Ectodermal cell (in vitro differentiated cells): Measurements from ENCODE around the gene APOM.

Experiments
- H3K27ac ChIP-seq: 2 replicates; pipeline ENCODE4 v1.7.0; 2013; ENCODE audit warnings: mild to moderate bottlenecking, low read depth, low read length; ENCODE audit not compliant: insufficient read depth, poor library complexity, severe bottlenecking
- H3K27me3 ChIP-seq: 2 replicates; pipeline ENCODE4 v1.7.0; 2013; ENCODE audit warnings: mild to moderate bottlenecking, low read length; ENCODE audit not compliant: insufficient read depth, control insufficient read depth, poor library complexity, severe bottlenecking
- H3K36me3 ChIP-seq: one replicate; pipeline ENCODE4 v1.7.0; 2013; ENCODE audit warnings: low read length; ENCODE audit not compliant: control insufficient read depth, insufficient read depth
- H3K4me1 ChIP-seq: one replicate; pipeline ENCODE4 v1.7.0; 2013; ENCODE audit warnings: low read length; ENCODE audit not compliant: control insufficient read depth, insufficient read depth
- H3K4me3 ChIP-seq: 2 replicates; pipeline ENCODE4 v1.7.0; 2013; ENCODE audit warnings: low read depth, low read length, control low read depth; ENCODE audit not compliant: insufficient read depth
- H3K9me3 ChIP-seq: 2 replicates; pipeline ENCODE4 v1.7.0; 2013; ENCODE audit warnings: mild to moderate bottlenecking, low read length, moderate library complexity; ENCODE audit not compliant: control insufficient read depth
- WGBS, 2 experiments: methylation state at CpG; one replicate each; pipeline ENCODE4 v1.1.7; 2013; ENCODE audit warnings: missing lambda C conversion rate in 2 of 2; 5-methylcytosine and 5-hydroxymethylcytosine counted together

The APOM gene

DNA sequence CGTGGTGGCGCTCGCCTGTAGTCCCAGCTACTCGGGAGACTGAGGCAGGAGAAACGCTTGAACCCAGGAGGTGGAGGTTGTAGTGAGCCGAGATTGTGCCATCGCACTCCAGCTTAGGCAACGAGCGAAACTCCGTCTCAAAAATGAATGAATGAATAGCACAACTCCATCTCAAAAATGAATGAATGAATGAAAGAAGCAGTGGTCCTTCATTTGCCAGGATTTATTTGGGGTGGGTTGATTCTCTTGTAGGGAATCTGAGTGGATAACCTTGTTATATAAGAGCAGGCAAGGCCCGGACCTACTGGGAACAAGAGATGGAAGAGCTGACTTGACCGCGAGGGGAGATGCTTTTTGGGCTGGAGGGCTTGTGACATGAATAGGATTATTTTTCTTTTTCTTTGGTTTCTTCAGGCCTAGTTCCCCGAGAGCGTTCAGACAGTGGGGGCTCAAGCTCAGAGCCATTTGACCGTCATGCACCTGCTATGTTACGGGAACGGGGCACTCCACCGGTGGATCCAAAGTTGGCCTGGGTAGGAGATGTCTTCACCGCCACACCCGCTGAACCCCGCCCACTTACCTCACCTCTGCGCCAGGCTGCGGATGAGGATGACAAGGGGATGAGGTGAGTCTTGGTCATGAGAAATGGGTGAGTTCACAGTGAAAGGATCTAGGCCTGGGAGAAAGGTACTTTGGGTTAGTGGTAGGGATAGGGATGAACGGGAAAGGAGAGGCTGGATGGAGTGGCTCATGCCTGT, 25.3 kb upstream of the APOM start:
- Histone ChIP-seq H3K36me3 (peaks cover 98% of the 10 kb centered on the region), H3K27me3 (no peaks in the 10 kb centered on the region), H3K9me3 (no peaks in the 10 kb centered on the region), H3K27ac (no peak overlapping the region), H3K4me1 (no peaks in the 10 kb centered on the region), H3K4me3 (no peak overlapping the region)
- 92 to 93% methylated on average over 25 of the region's 25 CpGs for WGBS, 2 experiments

DNA sequence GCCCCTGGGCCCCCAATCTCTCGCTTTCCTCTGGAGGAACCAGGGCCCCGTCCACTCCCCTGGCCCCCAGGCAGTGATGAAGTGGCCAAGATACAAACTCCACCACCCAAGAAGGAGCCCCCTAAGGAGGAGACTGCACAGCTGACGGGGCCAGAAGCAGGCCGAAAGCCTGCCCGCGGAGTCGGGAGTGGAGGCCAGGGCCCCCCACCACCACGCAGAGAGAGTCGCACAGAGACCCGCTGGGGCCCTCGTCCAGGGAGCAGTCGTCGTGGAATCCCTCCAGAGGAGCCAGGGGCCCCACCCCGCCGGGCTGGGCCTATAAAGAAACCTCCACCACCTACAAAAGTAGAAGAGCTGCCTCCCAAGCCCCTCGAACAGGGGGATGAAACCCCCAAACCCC, 24.5 kb upstream of the APOM start:
- H3K4me1 ChIP-seq = no peaks in the 10 kb centered on the region
- H3K27me3 ChIP-seq = no peaks in the 10 kb centered on the region
- peaks cover 98% of the 10 kb centered on the region for H3K36me3 ChIP-seq
- WGBS, 2 experiments = 95 to 96% methylated on average over 16 of the region's 16 CpGs
- no peak overlapping the region for H3K27ac ChIP-seq
- no peak overlapping the region for H3K4me3 ChIP-seq
- H3K9me3 ChIP-seq = no peaks in the 10 kb centered on the region

DNA sequence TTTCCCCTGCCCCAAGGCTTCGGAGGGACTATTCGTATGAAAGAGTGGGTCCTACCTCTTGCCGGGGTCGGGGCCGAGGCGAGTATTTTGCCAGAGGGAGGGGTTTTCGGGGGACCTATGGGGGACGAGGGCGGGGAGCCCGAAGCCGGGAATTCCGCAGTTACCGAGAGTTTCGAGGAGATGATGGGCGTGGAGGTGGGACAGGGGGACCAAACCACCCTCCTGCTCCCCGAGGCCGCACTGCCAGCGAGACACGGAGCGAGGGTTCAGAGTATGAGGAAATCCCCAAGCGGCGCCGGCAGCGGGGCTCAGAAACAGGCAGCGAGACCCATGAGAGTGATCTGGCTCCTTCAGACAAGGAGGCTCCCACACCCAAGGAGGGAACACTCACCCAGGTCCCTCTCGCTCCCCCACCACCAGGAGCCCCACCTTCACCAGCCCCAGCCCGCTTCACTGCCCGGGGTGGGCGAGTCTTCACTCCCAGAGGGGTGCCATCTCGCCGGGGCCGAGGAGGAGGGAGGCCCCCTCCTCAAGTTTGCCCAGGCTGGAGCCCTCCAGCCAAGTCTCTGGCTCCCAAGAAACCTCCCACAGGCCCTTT, 23.9 kb upstream of the APOM start:
- no peaks in the 10 kb centered on the region for H3K4me1 ChIP-seq
- no peak overlapping the region for H3K4me3 ChIP-seq
- no peaks in the 10 kb centered on the region for H3K27me3 ChIP-seq
- no peak overlapping the region for H3K27ac ChIP-seq
- H3K9me3 ChIP-seq = no peaks in the 10 kb centered on the region
- WGBS, 2 experiments = 94 to 97% methylated on average over 32 of the region's 32 CpGs
- peaks cover 98% of the 10 kb centered on the region for H3K36me3 ChIP-seq

DNA sequence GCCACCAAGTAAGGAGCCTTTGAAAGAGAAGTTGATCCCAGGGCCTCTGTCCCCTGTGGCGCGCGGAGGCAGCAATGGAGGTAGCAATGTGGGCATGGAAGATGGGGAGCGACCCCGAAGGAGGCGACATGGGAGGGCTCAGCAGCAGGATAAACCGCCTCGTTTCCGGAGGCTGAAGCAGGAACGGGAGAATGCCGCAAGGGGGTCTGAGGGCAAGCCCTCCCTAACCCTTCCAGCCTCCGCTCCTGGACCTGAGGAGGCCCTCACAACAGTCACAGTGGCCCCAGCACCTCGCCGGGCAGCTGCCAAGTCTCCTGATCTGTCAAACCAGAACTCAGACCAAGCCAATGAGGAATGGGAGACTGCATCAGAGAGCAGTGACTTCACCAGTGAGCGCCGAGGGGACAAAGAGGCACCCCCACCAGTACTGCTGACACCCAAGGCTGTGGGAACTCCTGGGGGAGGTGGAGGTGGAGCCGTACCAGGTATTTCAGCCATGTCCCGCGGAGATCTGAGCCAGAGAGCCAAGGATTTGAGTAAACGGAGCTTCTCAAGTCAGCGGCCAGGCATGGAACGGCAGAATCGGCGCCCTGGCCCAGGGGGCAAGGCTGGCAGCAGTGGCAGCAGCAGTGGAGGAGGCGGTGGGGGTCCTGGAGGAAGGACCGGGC, 23.3 kb upstream of the APOM start:
- no peak overlapping the region for H3K4me3 ChIP-seq
- H3K9me3 ChIP-seq = no peaks in the 10 kb centered on the region
- no peak overlapping the region for H3K27ac ChIP-seq
- H3K4me1 ChIP-seq = no peaks in the 10 kb centered on the region
- no peaks in the 10 kb centered on the region for H3K27me3 ChIP-seq
- peaks cover 97% of the 10 kb centered on the region for H3K36me3 ChIP-seq
- 95 to 96% methylated on average over 26 of the region's 26 CpGs for WGBS, 2 experiments

DNA sequence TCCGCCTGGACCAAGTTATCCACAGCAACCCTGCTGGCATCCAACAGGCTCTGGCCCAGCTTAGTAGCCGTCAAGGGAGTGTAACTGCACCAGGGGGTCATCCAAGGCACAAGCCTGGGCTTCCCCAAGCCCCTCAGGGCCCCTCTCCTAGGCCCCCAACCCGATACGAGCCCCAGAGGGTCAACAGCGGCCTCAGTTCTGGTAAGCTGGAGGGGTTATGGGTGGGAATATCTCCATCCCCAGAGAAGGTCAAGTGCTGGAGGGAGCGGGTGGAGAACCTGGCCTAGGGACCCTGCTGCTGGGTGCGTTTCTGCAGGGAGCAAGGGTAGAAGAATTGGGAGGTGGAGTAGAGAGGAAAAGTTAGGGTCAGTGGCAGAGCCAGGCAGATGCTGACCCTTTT, 22.2 kb upstream of the APOM start:
- WGBS, 2 experiments = 94 to 97% methylated on average over 7 of the region's 7 CpGs

DNA sequence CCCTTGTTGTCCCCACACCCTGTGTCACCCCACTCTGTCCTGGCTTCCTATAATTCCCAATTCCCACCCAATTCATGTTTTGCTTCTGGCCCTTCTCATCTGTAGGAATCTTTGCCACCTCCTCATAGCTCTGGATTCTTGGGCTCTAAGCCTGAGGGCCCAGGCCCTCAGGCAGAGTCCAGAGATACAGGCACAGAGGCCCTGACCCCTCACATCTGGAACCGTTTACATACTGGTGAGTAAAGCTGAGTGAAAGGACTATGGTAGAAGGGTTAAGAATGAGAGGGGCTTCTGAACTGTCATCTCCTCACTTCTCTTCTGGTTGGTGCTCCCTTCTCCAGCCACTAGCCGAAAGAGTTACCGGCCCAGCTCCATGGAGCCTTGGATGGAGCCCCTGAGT, 21.6 kb upstream of the APOM start:
- H3K4me1 ChIP-seq = no peaks in the 10 kb centered on the region
- no peak overlapping the region for H3K4me3 ChIP-seq
- H3K27me3 ChIP-seq = no peaks in the 10 kb centered on the region
- H3K9me3 ChIP-seq = no peaks in the 10 kb centered on the region
- 95 to 96% methylated on average over 3 of the region's 3 CpGs for WGBS, 2 experiments
- H3K27ac ChIP-seq = no peak overlapping the region
- peaks cover 81% of the 10 kb centered on the region for H3K36me3 ChIP-seq

More for the DNA sequence above, 22.2 kb upstream of the APOM start:
- H3K9me3 ChIP-seq = no peaks in the 10 kb centered on the region
- H3K27me3 ChIP-seq = no peaks in the 10 kb centered on the region
- H3K27ac ChIP-seq = no peak overlapping the region
- peaks cover 87% of the 10 kb centered on the region for H3K36me3 ChIP-seq
- no peak overlapping the region for H3K4me3 ChIP-seq
- H3K4me1 ChIP-seq = no peaks in the 10 kb centered on the region

DNA sequence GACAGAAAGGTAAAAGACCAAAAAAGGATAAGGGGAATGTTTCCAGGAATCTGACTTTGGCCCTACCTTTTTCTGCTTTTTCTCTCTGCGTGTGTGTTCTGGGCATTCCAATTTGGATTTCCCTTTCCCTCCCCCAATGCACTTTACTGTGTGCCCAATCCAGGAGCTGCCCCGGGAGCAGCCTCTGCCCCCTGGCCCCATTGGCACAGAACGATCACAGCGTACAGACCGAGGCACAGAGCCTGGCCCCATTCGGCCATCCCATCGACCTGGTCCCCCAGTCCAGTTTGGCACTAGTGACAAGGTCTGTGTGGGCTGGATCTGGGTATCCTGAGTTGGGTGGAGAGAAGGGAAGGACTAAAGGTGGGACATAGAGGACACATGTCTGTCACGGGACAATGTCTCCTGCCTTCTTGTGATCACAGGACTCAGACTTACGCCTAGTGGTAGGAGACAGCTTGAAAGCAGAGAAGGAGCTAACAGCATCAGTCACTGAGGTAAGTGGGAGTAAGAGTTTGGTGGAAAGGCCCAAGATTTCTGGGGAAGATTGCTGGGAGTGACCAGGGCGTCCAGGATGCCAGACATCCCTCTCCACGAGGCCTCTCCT, 20.6 kb upstream of the APOM start:
- Histone ChIP-seq H3K4me3 (no peak overlapping the region), H3K27ac (no peak overlapping the region), H3K4me1 (no peaks in the 10 kb centered on the region), H3K36me3 (peaks cover 72% of the 10 kb centered on the region), H3K27me3 (no peaks in the 10 kb centered on the region), H3K9me3 (no peaks in the 10 kb centered on the region)
- 90 to 91% methylated on average over 11 of the region's 11 CpGs for WGBS, 2 experiments

DNA sequence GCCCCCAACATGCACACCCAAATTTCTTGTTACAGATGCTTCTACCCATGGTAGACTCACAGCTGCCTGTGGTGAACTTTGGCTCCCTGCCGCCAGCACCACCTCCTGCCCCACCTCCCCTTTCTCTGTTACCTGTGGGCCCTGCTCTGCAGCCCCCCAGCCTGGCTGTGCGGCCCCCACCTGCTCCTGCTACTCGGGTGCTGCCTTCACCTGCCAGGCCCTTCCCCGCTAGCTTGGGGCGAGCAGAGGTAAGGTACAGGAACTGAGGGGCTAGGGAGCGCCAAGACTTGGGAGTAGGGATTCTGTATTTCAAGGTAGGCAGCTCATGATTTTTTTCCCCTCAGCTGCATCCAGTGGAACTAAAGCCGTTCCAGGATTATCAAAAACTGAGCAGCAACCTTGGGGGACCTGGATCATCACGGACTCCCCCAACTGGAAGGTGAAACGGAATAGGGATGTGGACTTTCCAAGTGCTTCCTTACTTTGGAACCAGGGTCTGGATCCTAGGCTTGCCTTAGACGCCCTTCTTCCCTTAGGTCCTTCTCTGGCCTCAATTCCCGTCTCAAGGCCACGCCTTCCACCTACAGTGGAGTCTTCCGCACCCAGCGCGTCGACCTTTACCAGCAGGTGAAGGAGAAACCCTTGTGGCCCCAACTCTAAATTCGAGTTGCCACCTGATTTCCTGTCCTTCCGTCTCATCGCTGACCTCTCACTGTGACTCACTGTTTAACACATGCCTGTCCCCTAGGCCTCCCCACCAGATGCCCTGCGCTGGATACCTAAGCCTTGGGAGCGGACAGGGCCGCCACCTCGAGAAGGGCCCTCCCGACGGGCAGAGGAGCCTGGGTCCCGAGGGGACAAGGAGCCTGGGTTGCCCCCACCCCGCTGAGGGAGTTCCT, 18.7 kb upstream of the APOM start:
- 90% methylated on average over 27 of the region's 27 CpGs for WGBS, 2 experiments
- H3K36me3 ChIP-seq = peaks cover 72% of the 10 kb centered on the region
- H3K27ac ChIP-seq = peak overlapping the region; percentile 16

DNA sequence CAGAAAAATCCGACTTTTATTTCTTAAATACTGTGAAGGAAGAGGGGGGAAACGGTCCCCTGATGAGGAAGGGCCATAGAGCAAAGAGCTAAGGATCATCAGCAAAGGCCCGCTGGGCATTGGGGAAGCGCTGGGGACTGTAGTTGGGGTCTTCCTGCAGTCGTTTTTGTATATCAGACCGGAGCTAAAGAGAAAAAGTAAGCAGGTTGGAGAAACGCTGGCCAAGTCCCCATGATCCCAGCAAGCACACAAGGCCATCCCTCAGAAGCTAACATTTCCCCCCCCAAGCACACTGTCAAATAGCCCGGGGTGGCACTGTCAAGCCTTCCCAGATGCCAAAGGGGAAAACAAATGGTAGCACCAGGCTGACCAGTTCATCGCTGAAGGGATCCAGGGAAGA, 16.7 kb upstream of the APOM start:
- no peaks in the 10 kb centered on the region for H3K9me3 ChIP-seq
- 92 to 95% methylated on average over 9 of the region's 9 CpGs for WGBS, 2 experiments
- peak overlapping the region; percentile 36 for H3K27ac ChIP-seq
- H3K36me3 ChIP-seq = peaks cover 66% of the 10 kb centered on the region
- H3K27me3 ChIP-seq = no peaks in the 10 kb centered on the region
- H3K4me3 ChIP-seq = no peak overlapping the region
- H3K4me1 ChIP-seq = no peaks in the 10 kb centered on the region

More for the DNA sequence above, 18.7 kb upstream of the APOM start:
- H3K27me3 ChIP-seq = no peaks in the 10 kb centered on the region
- no peaks in the 10 kb centered on the region for H3K9me3 ChIP-seq
- H3K4me3 ChIP-seq = no peak overlapping the region
- H3K4me1 ChIP-seq = no peaks in the 10 kb centered on the region
